ENCODE results near the gene TOP2A. TPM values are rescaled to one million over a fixed set of nuclear protein-coding genes. Genes with fewer than 3 reads are reported as not detected.
"Not testable (repeated sequence)": the region's sequence is repeated elsewhere in the genome, so short reads cannot be mapped to it uniquely, and the experiment has no call there.

Gene TOP2A
- total RNA-seq, 1 donor from 2014 or later: 32.4 TPM

- no peak overlapping the region for H3K4me3 Mint-ChIP-seq (ENCODE audit: unreplicated experiment)
- no peak for TF ChIP-seq CTCF (IDR thresholded peaks at IDR 0.05; ENCODE audit: partially characterized antibody, unreplicated experiment)
- no peaks in the 10 kb centered on the region for H3K36me3 Mint-ChIP-seq (ENCODE audit: unreplicated experiment)
- no peak overlapping the region for H3K27ac Mint-ChIP-seq (ENCODE audit: unreplicated experiment)
- H3K4me1 Mint-ChIP-seq (ENCODE audit: low read depth, unreplicated experiment): no peaks in the 10 kb centered on the region
- H3K9me3 Mint-ChIP-seq (ENCODE audit: unreplicated experiment): peaks cover under 1% of the 10 kb centered on the region
- H3K27me3 Mint-ChIP-seq (ENCODE audit: unreplicated experiment): peaks cover under 1% of the 10 kb centered on the region
- no peak for DNase-seq
These were observed 4.8 kb downstream of the TOP2A start for GRCh38 chr17:40412880-40413279.

GRCh38 chr17:40411821-40412220 is 5.9 kb downstream of the TOP2A start:
- no peaks in the 10 kb centered on the region for H3K36me3 Mint-ChIP-seq (ENCODE audit: unreplicated experiment)
- no peak overlapping the region for H3K4me3 Mint-ChIP-seq (ENCODE audit: unreplicated experiment)
- no peak overlapping the region for H3K27ac Mint-ChIP-seq (ENCODE audit: unreplicated experiment)
- H3K27me3 Mint-ChIP-seq (ENCODE audit: unreplicated experiment): no peaks in the 10 kb centered on the region
- no peak for DNase-seq
- no peak for TF ChIP-seq CTCF (IDR thresholded peaks at IDR 0.05; ENCODE audit: partially characterized antibody, unreplicated experiment)
- no peaks in the 10 kb centered on the region for H3K4me1 Mint-ChIP-seq (ENCODE audit: low read depth, unreplicated experiment)
- no peaks in the 10 kb centered on the region for H3K9me3 Mint-ChIP-seq (ENCODE audit: unreplicated experiment)

- no peak for DNase-seq
- Mint-ChIP-seq H3K27me3 (ENCODE audit: unreplicated experiment) (no peaks in the 10 kb centered on the region), H3K36me3 (ENCODE audit: unreplicated experiment) (no peaks in the 10 kb centered on the region), H3K9me3 (ENCODE audit: unreplicated experiment) (no peaks in the 10 kb centered on the region), H3K27ac (ENCODE audit: unreplicated experiment) (no peak overlapping the region), H3K4me1 (ENCODE audit: low read depth, unreplicated experiment) (no peaks in the 10 kb centered on the region), H3K4me3 (ENCODE audit: unreplicated experiment) (no peak overlapping the region)
- TF ChIP-seq CTCF (IDR thresholded peaks at IDR 0.05; ENCODE audit: partially characterized antibody, unreplicated experiment): no peak
These were observed 7.6 kb downstream of the TOP2A start for GRCh38 chr17:40410082-40410481.

- H3K4me3 Mint-ChIP-seq (ENCODE audit: unreplicated experiment); H3K27ac Mint-ChIP-seq (ENCODE audit: unreplicated experiment); H3K27me3 Mint-ChIP-seq (ENCODE audit: unreplicated experiment); H3K4me1 Mint-ChIP-seq (ENCODE audit: low read depth, unreplicated experiment); H3K9me3 Mint-ChIP-seq (ENCODE audit: unreplicated experiment); DNase-seq; H3K36me3 Mint-ChIP-seq (ENCODE audit: unreplicated experiment): not testable (repeated sequence)
These were observed 8.2 kb downstream of the TOP2A start for GRCh38 chr17:40409540-40409939.

- no peak for DNase-seq
- H3K4me1 Mint-ChIP-seq (ENCODE audit: low read depth, unreplicated experiment): no peaks in the 10 kb centered on the region
- no peaks in the 10 kb centered on the region for H3K27me3 Mint-ChIP-seq (ENCODE audit: unreplicated experiment)
- H3K9me3 Mint-ChIP-seq (ENCODE audit: unreplicated experiment): no peaks in the 10 kb centered on the region
- TF ChIP-seq CTCF (IDR thresholded peaks at IDR 0.05; ENCODE audit: partially characterized antibody, unreplicated experiment): no peak
- no peak overlapping the region for H3K27ac Mint-ChIP-seq (ENCODE audit: unreplicated experiment)
- H3K4me3 Mint-ChIP-seq (ENCODE audit: unreplicated experiment): no peak overlapping the region
- no peaks in the 10 kb centered on the region for H3K36me3 Mint-ChIP-seq (ENCODE audit: unreplicated experiment)
These were observed 10.2 kb downstream of the TOP2A start for GRCh38 chr17:40407460-40407859.

- Mint-ChIP-seq H3K27me3 (ENCODE audit: unreplicated experiment) (peaks cover 2% of the 10 kb centered on the region), H3K4me1 (ENCODE audit: low read depth, unreplicated experiment) (no peaks in the 10 kb centered on the region), H3K27ac (ENCODE audit: unreplicated experiment) (no peak overlapping the region), H3K9me3 (ENCODE audit: unreplicated experiment) (no peaks in the 10 kb centered on the region), H3K36me3 (ENCODE audit: unreplicated experiment) (no peaks in the 10 kb centered on the region), H3K4me3 (ENCODE audit: unreplicated experiment) (no peak overlapping the region)
- TF ChIP-seq CTCF (IDR thresholded peaks at IDR 0.05; ENCODE audit: partially characterized antibody, unreplicated experiment): no peak
- no peak for DNase-seq
These were observed 13.7 kb downstream of the TOP2A start for GRCh38 chr17:40404003-40404402.
